Measurements from ENCODE around the gene TPK1.

- TF ChIP-seq CTCF (IDR thresholded peaks at IDR 0.05) (no peak), POLR2A (IDR thresholded peaks at IDR 0.05) (no peak)
Measured at GRCh38 chr7:144826208-144826607, 9.6 kb downstream of the TPK1 start.

All from vagina (tissue), 2 donors.